GM19397 (cell line): ENCODE data around the gene RNF20.
"Not testable (repeated sequence)": the region's sequence is repeated elsewhere in the genome, so short reads cannot be mapped to it uniquely, and the experiment has no call there.

Experiments used
- ATAC-seq: cut with Tn5 transposase; IDR thresholded peaks from one replicate; pipeline ENCODE4 v1.9.1; 2021; ENCODE audit warnings: mild to moderate bottlenecking, moderate library complexity; ENCODE audit not compliant: unreplicated experiment

Gene RNF20, protein sequence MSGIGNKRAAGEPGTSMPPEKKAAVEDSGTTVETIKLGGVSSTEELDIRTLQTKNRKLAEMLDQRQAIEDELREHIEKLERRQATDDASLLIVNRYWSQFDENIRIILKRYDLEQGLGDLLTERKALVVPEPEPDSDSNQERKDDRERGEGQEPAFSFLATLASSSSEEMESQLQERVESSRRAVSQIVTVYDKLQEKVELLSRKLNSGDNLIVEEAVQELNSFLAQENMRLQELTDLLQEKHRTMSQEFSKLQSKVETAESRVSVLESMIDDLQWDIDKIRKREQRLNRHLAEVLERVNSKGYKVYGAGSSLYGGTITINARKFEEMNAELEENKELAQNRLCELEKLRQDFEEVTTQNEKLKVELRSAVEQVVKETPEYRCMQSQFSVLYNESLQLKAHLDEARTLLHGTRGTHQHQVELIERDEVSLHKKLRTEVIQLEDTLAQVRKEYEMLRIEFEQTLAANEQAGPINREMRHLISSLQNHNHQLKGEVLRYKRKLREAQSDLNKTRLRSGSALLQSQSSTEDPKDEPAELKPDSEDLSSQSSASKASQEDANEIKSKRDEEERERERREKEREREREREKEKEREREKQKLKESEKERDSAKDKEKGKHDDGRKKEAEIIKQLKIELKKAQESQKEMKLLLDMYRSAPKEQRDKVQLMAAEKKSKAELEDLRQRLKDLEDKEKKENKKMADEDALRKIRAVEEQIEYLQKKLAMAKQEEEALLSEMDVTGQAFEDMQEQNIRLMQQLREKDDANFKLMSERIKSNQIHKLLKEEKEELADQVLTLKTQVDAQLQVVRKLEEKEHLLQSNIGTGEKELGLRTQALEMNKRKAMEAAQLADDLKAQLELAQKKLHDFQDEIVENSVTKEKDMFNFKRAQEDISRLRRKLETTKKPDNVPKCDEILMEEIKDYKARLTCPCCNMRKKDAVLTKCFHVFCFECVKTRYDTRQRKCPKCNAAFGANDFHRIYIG

GRCh38 chr9:101533334-101534204 lies at the start of gene RNF20:
Gene RNF20 (plus strand): TSS chr9:101533853. CDS start chr9:101535424, 1,571 bp downstream.
- peak; percentile 98 for ATAC-seq

GRCh38 chr9:101484046-101484445 lies 49.6 kb upstream of the RNF20 start:
- ATAC-seq: no peak

DNA sequence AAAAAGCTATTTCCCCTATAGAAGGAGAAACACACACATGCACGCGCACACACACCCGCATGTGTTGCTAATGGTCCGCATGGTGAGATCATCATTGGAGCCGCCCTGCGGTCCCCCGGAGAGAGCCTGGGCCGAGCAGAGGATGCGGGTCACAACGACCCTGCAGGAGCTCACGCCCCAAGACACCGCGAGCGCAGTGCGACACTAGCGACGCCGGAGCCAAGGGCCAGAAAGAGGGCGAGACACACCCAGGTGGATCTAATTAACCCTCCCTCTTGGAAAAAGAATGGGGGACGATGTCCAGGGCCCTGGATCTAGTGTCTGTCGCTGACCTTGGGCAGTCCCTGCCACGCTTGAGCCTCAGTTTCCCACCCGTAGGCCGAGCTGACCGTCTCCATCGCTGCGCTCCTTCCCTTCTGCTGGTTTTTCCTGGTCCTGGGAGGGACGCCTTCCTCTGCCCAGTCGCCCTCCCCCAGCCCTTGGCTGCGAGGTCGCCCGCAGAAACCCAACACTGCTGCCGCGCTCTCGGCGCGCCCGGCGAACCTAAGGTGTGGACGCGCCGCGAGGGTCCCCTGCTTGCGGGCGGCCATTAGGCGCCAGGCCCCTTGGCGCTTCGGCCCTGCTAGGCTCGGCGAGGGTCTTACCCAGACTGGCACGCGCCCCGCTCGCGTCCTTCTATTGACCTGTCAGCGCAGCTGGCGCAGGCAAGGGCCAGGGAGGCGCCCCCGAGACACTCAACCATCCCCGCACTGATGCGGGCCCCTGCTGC lies 47.5 kb upstream of the RNF20 start:
- ATAC-seq: no peak

- ATAC-seq: no peak
Observed at GRCh38 chr9:101486693-101487442, 46.8 kb upstream of the RNF20 start.

- no peak for ATAC-seq
Observed at GRCh38 chr9:101487443-101487840, 46.2 kb upstream of the RNF20 start.

DNA sequence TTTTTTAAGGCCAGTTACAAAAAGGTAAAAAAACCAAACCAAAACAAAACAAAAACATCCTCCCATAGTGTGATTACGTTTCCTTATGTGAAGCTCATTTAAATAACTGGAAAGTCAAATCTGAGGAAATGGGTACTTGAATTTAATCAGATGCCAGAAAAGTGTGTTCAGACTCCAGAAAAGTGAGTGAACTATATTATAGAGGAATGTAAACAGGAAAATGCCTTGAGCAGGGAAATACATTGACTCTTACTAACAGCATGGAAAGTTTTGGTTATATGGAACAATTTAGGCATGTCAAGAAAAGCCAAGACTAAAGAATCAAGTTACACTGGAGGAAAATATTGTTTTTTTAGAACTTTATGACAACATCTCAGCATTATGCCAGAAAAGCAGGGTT lies 37.8 kb upstream of the RNF20 start:
- ATAC-seq: no peak

DNA sequence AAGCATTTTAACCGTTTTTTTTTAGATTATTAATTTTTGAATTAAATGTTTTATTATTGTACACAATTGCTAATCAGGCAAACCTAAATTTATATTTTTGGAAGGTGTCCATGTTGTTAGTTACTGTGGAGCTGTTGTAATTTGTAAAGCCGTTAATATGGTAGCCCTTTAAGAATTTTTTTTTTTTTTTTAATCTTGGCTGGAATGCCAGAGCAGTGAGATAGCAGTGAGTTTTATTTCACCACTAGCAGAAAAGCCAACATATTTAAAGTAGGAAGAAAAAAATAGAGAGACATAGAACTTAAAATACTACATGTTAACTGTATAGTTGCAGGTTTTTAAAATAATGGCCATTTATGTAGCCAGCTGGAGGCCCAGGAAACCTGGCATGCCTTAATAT lies 35.3 kb upstream of the RNF20 start:
- ATAC-seq: no peak

DNA sequence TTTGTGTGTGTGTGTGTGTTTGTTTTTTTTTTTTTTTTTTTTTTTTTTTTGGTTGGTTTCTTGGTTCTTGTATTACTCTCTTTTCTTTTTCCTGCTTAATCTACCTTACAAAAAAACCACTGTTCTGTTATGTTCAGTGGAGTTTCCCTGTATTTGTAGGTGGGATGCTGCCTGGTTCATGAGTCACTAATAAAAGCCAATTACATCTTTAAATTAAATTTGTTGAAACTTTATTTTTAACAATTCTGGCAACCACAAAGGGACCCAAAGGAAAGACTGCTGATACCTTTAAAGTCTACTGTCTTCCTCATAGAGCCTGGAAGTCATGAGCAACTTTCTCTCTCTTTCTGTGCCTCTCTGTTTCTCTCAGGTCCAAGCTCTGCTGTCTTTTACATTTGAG lies 29.5 kb upstream of the RNF20 start:
- no peak for ATAC-seq

- no peak for ATAC-seq
Observed at GRCh38 chr9:101508211-101508610, 25.4 kb upstream of the RNF20 start.

- ATAC-seq: no peak
Observed at GRCh38 chr9:101509572-101509971, 24.1 kb upstream of the RNF20 start.

DNA sequence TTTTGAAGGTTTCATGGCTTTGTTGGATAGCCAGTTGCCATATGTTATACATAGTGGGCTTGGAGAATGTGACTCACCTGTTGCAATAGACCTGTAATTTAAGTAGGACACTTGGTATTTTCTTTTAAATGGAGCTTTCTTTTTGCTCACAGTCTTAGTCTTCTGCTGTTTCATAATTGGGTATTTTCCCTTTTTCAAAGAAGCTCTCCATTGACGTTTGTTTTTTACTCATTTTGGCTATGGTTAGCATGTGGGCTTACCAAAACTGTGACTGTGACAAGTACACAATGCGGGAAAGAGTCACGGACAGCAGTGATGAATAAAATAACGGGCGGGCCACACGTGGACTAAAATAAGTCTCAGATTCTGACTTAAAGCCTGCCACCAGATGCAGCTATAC lies 23.2 kb upstream of the RNF20 start:
- ATAC-seq: no peak

DNA sequence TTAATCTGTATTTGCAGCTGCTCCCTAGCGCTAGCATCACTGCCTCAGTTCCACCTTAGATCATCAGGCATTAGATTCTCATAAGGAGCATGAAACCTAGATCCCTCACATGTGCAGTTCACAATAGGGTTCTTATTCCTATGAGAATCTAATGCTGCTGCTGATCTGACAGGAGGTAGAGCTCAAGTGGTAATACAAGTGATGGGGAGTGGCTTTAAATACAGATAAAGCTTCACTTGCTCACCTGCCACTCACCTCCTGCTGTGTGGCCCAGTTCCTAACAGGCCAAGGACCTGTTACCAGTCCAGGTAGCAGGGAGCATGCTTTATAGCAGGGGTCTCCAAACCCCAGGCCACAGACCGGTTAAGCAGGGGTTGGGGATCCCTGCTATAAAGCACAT lies 22.6 kb upstream of the RNF20 start:
- no peak for ATAC-seq

- no peak for ATAC-seq
Observed at GRCh38 chr9:101512116-101512515, 21.5 kb upstream of the RNF20 start.

DNA sequence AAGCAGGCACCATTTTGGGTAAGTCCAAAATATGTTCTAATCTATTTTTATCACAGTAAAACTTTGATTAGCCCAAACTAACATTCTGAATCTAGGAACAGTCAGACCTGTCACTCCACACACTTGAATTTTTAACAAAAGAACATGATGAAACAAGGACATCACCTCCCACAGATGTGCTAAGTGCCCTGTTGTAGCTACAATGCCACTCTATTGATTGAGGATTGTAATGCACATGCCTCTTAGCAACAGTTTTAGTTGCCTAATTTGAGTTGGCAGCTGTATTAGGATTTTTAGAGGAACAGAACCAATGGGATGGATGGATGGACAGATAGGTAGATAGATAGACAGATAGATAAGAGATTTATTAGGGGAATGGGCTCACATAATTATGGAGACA lies 20.3 kb upstream of the RNF20 start:
- no peak for ATAC-seq

DNA sequence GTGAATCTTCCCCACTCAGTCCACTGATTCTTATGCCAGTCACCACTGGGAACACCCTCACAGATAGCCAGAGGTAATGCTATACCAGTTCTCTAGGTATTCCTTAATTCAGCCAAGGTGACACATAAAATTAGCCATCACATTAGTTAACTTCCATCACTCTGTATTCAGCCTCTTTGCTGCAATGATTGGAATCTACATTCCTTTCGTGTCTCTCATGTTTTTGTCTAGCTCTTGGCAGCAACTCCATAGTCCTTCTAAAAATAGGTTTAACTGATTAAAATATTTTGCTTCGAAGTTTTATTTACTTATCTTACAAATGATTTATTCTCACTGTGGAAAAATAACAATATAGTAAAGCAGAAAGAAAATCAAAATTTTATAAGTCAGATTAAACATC lies 19.6 kb upstream of the RNF20 start:
- no peak for ATAC-seq

- no peak for ATAC-seq
Observed at GRCh38 chr9:101516655-101517054, 17.0 kb upstream of the RNF20 start.

GRCh38 chr9:101518489-101518888 lies 15.2 kb upstream of the RNF20 start:
- not testable (repeated sequence) for ATAC-seq

- no peak for ATAC-seq
Observed at GRCh38 chr9:101524371-101524770, 9.3 kb upstream of the RNF20 start.

DNA sequence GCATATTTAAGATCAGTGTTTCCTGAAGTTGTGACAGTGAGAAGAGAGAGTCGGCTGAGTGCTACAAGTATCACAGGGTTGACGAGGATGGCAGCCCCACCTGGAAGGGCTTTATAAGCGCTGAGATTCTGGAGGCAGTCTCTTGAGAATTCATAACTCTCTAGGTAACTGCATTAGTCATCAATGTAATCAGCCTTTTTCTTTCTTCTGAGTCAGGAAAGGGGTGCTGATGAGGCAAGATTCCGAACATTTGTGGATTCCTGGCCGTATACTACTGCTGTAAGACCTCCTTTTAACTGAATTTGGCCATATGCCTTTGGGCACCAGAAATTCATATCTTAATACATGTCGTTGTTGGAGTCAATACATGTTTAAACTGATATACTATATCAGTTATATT lies 6.6 kb upstream of the RNF20 start:
- ATAC-seq: no peak
